SU-DHL-6 (cell line): ENCODE results near the gene CFDP1.

Experiments used
- EZH2phosphoT487 ChIP-seq: fragments of 200-600 bp; sonication (generic), shearing (Covaris generic); conservative IDR thresholded peaks from 2 replicates; pipeline ENCODE4 v1.6.1; 2018; ENCODE audit warnings: mild to moderate bottlenecking, antibody characterized with exemption, low read length, moderate library complexity, mixed read lengths
- TF ChIP-seq, protein P1 (sequence below): fragments of 200-600 bp; sonication (generic); IDR thresholded peaks from one replicate; pipeline ENCODE4 v1.5.1; 2017; ENCODE audit warnings: antibody characterized with exemption, mild to moderate bottlenecking, low read length, moderate library complexity; ENCODE audit not compliant: insufficient read depth, poor library complexity, severe bottlenecking

GRCh38 chr16:75326333-75326732, 107.0 kb downstream of the CFDP1 start:
- TF ChIP-seq, protein P1, sequence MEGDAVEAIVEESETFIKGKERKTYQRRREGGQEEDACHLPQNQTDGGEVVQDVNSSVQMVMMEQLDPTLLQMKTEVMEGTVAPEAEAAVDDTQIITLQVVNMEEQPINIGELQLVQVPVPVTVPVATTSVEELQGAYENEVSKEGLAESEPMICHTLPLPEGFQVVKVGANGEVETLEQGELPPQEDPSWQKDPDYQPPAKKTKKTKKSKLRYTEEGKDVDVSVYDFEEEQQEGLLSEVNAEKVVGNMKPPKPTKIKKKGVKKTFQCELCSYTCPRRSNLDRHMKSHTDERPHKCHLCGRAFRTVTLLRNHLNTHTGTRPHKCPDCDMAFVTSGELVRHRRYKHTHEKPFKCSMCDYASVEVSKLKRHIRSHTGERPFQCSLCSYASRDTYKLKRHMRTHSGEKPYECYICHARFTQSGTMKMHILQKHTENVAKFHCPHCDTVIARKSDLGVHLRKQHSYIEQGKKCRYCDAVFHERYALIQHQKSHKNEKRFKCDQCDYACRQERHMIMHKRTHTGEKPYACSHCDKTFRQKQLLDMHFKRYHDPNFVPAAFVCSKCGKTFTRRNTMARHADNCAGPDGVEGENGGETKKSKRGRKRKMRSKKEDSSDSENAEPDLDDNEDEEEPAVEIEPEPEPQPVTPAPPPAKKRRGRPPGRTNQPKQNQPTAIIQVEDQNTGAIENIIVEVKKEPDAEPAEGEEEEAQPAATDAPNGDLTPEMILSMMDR = no peak
- no peak for TF ChIP-seq EZH2phosphoT487
